ENCODE results near the gene SLC12A8.

The SLC12A8 gene

GRCh38 chr3:125212509-125213363 is at the start of gene SLC12A8:
TSS of gene SLC12A8 (minus strand) at chr3:125212748. CDS start at chr3:125211349, 1,399 bp downstream.
- TF ChIP-seq NFIC (IDR thresholded peaks at IDR 0.05) (0 out of 2 replicates have a peak, but pooled peaks have one; percentile 9), EP300 (IDR thresholded peaks at IDR 0.05; ENCODE audit: borderline replicate concordance) (no peak), REST (IDR thresholded peaks at IDR 0.05; ENCODE audit: low read depth) (no peak), TEAD4 (IDR thresholded peaks at IDR 0.05) (no peak), TCF12 (IDR thresholded peaks at IDR 0.05; ENCODE audit: low read depth) (0 out of 2 replicates have a peak, but pooled peaks have one; percentile 14), MAX (IDR thresholded peaks at IDR 0.05) (peak; percentile 91), RAD21 (IDR thresholded peaks at IDR 0.05; ENCODE audit: low read depth) (no peak), ZBTB7A (IDR thresholded peaks at IDR 0.05; ENCODE audit: low read depth) (peak; percentile 54; the same call in 1 of the 2 replicates), USF1 (IDR thresholded peaks at IDR 0.05) (peak; percentile 71), TAF1 (IDR thresholded peaks at IDR 0.05; ENCODE audit: low read depth) (peak; percentile 3; the same call in 1 of the 2 replicates), CEBPB (IDR thresholded peaks at IDR 0.05) (no peak)

GRCh38 chr3:125262161-125262560 is 49.6 kb upstream of the SLC12A8 start:
- TF ChIP-seq YY1 (IDR thresholded peaks at IDR 0.05; ENCODE audit: low read depth): no peak
- TF ChIP-seq TAF1 (IDR thresholded peaks at IDR 0.05; ENCODE audit: low read depth): no peak
- no peak for TF ChIP-seq FOXM1 (IDR thresholded peaks at IDR 0.05; ENCODE audit: borderline replicate concordance, low read depth)

- no peak for TF ChIP-seq TCF12 (IDR thresholded peaks at IDR 0.05; ENCODE audit: low read depth)
- no peak for TF ChIP-seq CREB1 (IDR thresholded peaks at IDR 0.05; ENCODE audit: low read depth)
- no peak for TF ChIP-seq RAD21 (IDR thresholded peaks at IDR 0.05; ENCODE audit: low read depth)
- no peak for TF ChIP-seq USF1 (IDR thresholded peaks at IDR 0.05)
These were observed 48.5 kb upstream of the SLC12A8 start for GRCh38 chr3:125261031-125261430.

- TF ChIP-seq MAX (IDR thresholded peaks at IDR 0.05) (no peak), ZBTB7A (IDR thresholded peaks at IDR 0.05; ENCODE audit: low read depth) (no peak), YY1 (IDR thresholded peaks at IDR 0.05; ENCODE audit: low read depth) (no peak), NFIC (IDR thresholded peaks at IDR 0.05) (no peak), CREB1 (IDR thresholded peaks at IDR 0.05; ENCODE audit: low read depth) (no peak), TAF1 (IDR thresholded peaks at IDR 0.05; ENCODE audit: low read depth) (no peak), REST (IDR thresholded peaks at IDR 0.05; ENCODE audit: low read depth) (no peak), TEAD4 (IDR thresholded peaks at IDR 0.05) (no peak), EP300 (IDR thresholded peaks at IDR 0.05; ENCODE audit: borderline replicate concordance) (no peak), RAD21 (IDR thresholded peaks at IDR 0.05; ENCODE audit: low read depth) (no peak)
These were observed 47.6 kb upstream of the SLC12A8 start for GRCh38 chr3:125260158-125260557.

GRCh38 chr3:125257536-125257935 is 45.0 kb upstream of the SLC12A8 start:
- TF ChIP-seq TAF1 (IDR thresholded peaks at IDR 0.05; ENCODE audit: low read depth) (no peak), YY1 (IDR thresholded peaks at IDR 0.05; ENCODE audit: low read depth) (no peak), FOXM1 (IDR thresholded peaks at IDR 0.05; ENCODE audit: borderline replicate concordance, low read depth) (no peak), USF1 (IDR thresholded peaks at IDR 0.05) (no peak), CEBPB (IDR thresholded peaks at IDR 0.05) (no peak), EP300 (IDR thresholded peaks at IDR 0.05; ENCODE audit: borderline replicate concordance) (no peak), CREB1 (IDR thresholded peaks at IDR 0.05; ENCODE audit: low read depth) (no peak), ZBTB7A (IDR thresholded peaks at IDR 0.05; ENCODE audit: low read depth) (no peak), NFIC (IDR thresholded peaks at IDR 0.05) (no peak), TEAD4 (IDR thresholded peaks at IDR 0.05) (no peak), EGR1 (IDR thresholded peaks at IDR 0.05) (no peak), REST (IDR thresholded peaks at IDR 0.05; ENCODE audit: low read depth) (no peak), RAD21 (IDR thresholded peaks at IDR 0.05; ENCODE audit: low read depth) (no peak), MAX (IDR thresholded peaks at IDR 0.05) (no peak), TCF12 (IDR thresholded peaks at IDR 0.05; ENCODE audit: low read depth) (no peak)

Measured in Ishikawa (cell line).